G401.6 (cell line): ENCODE measurements around the gene PKP2.

Source experiments
- FAIRE-seq: peaks from 2 replicates; lab custom pipeline; 2012; peaks lifted over from hg19 to GRCh38; lab: Jason Lieb, UNC

Gene PKP2

GRCh38 chr12:32809196-32809595 lies 87.4 kb downstream of the PKP2 start:
- FAIRE-seq: no peak

DNA sequence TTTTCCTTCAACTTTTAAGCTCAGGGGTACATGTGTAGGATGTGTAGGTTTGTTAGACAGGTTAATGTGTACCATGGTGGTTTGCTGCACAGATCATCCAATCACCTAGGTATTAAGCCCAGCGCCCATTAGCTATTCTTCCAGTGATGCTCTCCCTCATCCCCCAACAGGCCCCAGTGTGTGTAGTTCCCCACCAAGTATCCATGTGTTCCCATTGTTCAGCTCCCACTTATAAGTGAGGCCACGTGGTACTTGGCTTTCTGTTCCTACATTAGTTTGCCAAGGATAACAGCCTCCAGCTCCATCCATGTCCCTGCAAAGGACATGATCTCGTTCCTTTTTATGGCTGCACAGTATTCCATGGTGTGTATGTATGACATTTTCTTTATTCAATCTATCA lies 92.3 kb downstream of the PKP2 start:
- no peak for FAIRE-seq

GRCh38 chr12:32801269-32801980 lies 95.2 kb downstream of the PKP2 start:
- no peak for FAIRE-seq

DNA sequence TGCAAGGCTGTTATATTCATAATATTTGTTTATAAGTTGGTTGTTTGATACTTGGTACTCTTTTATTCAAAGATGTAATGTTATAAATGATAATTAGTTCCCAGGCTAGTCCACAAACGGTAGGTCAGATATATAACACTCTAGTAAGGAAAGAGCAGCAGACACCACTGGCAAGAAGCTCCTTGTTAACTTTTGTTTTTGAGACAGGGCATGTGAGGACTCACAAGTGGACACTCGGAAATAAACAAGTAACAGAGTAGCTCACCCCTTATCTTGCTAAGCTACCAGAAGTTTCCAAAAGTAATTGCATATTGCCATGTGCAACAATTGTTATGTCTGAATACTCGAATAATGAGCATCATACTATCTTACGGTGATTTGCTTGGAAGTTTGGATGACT lies 102.3 kb downstream of the PKP2 start:
- no peak for FAIRE-seq

DNA sequence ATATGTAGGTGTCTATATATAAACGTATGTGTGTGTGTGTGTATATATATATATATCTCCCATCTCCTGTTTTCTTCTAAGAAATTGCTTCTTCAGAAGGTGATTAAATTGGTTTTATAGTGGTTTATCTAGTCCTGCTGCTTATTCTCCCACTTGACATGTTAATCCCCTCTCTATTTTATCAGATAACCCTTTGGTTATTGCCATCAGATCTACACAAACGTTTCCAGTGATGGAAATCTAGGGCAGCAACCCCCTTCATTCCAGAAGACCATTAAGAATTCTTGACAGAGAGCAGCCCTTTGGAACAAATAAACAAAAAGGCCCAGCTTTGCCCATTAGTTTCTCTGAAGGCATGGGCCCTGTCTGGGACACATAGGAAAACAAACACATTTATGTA lies 106.7 kb downstream of the PKP2 start:
- FAIRE-seq: no peak

DNA sequence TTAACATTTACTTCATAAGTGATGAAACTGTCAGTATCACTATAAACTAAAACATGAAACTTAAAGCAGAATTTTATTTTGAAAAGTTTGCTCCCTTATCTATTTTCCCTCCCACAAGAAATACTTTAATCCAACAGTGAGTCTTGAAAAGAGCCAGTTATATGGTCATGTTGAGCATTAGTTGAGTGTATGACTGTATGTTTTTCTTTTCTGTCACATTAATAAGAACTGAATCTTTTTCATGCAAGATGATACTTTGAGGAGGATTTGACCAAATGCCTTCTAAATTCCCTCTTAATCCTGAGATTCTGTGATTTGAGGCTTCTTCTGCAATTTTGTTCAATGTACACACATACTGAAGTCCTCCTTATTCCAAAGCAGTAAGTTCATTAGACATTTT lies 107.1 kb downstream of the PKP2 start:
- no peak for FAIRE-seq

DNA sequence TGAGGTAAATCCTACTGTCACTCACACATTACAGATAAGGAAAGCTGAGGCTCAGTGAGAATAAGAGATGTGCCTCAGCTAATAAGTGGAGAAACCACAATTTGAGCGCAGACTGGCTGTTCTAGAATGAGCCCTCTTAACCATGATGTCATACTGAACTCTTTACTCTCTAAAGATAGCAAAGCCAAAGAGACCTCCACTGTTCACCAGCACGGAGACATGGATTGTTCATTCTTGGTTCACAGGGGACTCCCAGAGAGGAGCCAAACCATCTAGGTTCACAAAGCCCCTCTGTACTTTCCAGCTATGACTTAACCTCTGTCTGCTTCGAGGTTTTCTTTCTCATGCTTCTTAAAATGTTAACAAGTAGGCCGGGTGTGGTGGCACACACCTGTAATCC lies 108.2 kb downstream of the PKP2 start:
- no peak for FAIRE-seq

GRCh38 chr12:32785557-32785956 lies 111.0 kb downstream of the PKP2 start:
- FAIRE-seq: no peak

DNA sequence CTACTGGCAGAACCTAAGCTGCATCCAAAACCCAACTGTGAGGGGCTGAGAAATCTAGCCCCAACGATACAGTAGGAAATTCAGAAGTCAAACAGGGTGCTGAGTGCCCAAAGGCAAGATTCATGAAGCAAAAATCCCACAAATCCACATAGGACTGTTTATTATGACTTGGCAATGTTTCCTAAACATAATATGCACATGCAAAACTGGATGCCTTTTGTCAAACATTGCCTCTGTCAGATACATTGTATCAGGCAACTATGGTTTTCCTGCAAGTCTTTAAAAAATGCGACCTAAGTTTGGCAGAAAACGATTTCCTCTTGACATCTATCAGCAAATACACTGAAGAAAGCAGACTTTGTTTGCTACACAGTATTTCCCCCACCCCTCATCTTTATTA lies 113.5 kb downstream of the PKP2 start:
- no peak for FAIRE-seq

DNA sequence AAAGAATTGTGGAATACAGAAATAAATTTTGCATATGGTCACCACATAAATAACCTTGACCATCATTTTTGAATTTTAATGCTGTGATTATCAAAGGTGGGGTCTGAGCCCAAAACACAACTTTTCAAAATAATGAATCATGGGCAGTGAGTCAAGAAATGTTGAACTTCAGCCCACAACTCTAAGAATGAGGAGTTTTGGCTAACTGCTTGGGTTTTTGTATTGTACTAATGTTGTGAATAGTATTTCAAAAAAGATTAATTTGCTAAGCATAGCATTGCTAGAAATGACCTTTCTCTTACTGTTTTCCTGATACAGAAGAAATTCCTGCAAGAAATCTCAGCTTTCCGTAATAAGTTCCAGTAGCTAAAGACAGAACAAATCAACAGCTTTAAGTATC lies 116.5 kb downstream of the PKP2 start:
- FAIRE-seq: no peak

- FAIRE-seq: no peak
Measured at GRCh38 chr12:32777691-32778175, 118.8 kb downstream of the PKP2 start.

DNA sequence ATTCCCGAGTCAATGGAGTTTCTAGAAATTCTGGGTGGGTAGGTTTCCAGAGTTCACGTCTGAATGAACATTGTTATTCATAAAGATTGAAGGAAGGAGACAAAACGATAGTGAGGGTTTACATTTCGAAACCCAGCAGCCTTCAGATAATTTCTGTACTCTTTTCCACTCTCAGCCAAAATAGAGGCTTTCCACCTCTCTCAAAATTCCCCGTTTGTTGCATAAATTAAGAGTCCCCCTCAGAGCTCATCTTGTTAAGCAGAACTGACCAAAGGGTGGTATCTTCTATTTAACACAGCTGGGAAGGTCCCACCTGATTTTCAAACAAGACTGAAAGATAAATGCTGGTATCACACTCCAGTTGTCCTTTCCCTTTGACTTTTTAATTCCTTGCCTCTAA lies 119.4 kb downstream of the PKP2 start:
- no peak for FAIRE-seq

DNA sequence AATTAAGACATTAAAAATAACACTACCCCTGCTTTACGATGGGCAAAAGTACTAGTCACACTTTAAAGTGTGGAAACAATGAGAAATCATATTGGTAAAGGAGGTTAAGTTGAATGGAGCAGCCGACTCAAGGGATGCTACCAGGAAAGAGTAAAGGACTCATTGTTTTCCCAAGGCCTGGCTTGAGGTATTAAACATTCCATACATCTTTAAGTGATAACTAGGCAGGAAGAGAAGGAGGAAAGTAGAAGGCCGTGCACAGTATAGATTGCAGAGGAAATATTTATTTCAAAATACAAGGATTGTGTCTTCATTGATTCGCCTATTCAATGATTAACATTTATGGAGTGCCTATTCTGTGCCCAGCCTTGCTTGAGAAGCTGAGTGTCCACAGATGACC lies 120.3 kb downstream of the PKP2 start:
- no peak for FAIRE-seq

GRCh38 chr12:32773691-32774090 lies 122.9 kb downstream of the PKP2 start:
- no peak for FAIRE-seq

- no peak for FAIRE-seq
Measured at GRCh38 chr12:32770141-32770540, 126.4 kb downstream of the PKP2 start.

DNA sequence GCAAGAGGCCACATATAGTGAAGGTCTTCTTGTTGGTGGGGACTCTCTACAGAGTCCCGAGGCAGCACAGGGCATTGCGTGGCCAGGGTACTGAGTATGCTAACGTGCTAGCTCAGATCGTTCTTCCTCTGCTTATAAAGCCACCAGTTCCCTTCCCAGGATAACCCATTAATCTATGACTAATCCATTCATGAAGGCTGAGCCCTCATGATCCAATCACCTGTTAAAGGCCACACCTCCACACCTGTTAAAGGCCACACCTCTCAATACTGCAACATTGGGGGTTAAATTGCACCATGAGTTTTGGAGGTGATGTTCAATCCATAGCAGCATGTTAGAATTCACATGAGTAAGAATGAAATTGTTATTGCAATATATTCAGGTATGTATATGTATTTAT lies 128.1 kb downstream of the PKP2 start:
- FAIRE-seq: no peak

DNA sequence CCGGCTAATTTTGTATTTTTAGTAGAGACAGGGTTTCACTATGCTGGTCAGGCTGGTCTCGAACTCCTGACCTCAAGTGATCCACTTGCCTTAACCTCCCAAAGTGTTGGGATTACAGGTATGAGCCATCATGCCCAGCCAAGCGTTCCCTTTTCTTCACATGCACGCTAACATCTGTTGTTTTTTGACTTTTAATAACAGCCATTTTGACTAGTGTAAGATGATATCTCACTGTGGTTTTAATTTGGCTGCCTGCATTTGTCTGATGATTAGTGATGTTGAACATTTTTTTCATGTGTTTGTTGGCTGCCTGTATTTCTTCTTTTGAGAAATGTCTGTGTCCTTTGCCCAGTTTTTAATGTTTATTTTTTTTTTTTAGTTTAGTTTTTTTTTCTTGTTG lies 130.7 kb downstream of the PKP2 start:
- no peak for FAIRE-seq

- no peak for FAIRE-seq
Measured at GRCh38 chr12:32761716-32762115, 134.9 kb downstream of the PKP2 start.

DNA sequence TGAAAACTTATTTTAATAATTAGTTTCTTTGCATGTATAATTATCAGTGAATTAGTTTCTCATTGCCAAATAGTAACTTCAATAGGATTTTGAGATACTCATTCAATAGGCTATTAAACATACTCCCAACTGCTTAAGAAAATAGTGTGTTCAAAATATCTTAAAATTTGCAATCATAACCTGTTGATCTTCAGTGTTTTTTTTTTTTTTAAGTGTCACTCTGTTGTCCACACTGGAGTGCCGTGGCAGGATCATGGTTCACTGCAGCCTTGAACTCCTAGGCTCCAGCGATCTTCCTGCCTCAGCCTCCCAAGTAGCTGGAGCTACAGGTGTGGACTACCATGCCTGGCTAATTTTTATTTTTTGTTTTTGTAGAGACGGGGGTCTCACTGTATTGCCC lies 139.4 kb downstream of the PKP2 start:
- FAIRE-seq: no peak

DNA sequence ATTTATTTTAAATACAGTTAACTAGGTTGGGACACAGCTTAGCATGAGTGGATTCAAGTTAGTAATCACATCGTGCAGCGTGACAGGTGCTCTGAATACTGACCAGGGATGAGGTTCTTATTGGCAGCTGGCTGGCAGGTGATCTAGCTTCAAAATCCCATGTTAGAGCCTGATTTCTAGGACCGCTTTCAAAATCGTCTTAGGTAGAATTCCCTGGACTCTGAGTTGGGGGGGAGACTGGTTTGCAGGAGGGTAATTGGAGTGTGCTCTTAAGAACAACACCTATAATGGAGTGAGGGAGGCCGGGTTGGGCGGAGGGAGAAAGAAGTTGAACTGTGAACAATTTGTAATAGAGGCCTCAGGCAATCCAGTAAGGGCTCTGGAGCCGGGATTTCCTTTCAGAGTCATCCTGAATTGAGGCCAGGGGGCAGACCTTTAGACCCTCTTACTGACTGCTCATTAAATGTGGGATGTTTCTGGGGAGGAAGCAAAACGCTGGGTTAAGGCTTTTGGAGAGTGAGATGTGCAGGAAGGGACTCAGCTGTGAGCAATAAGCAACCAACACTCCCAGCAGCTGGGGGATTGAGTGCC lies 140.0 kb downstream of the PKP2 start:
- FAIRE-seq: no peak

- peak; percentile 94 for FAIRE-seq
Measured at GRCh38 chr12:32755654-32756475, 140.7 kb downstream of the PKP2 start, which contains the start of gene YARS2. Gene YARS2, minus strand, starts transcription at chr12:32755897. Its CDS starts 23 bp downstream, at chr12:32755874.

GRCh38 chr12:32755051-32755653 lies 141.4 kb downstream of the PKP2 start:
- no peak for FAIRE-seq

DNA sequence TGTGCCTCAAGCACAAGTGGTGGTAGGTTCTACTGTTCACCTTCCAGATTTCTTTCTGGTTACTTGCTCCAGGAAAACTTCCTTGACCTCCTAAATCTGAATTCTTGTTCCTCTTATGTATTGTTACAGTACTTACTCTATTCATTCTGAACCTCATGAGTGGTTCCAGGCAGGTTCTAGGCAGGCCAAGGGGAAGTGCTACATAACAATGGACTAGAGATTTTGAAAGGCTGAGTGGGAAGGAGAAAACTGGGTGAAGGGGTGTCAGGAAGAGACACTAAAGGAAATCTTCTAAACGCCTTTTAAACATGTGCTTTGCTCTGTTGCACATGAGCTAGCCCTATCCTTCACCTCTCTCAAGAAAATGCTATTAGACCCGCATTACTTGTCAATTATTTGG lies 142.5 kb downstream of the PKP2 start:
- no peak for FAIRE-seq
